Osteoblast (primary cell): Measurements from ENCODE around the gene GRIN2A. TPM values are rescaled to one million over a fixed set of nuclear protein-coding genes. Genes with fewer than 3 reads are reported as not detected.
"Not testable (repeated sequence)": the region's sequence is repeated elsewhere in the genome, so short reads cannot be mapped to it uniquely, and the experiment has no call there.

ENCODE experiments used
- DNase-seq: peaks from one replicate; pipeline ENCODE4 v3.0.0; 2011; ENCODE audit warnings: low spot score, mixed read lengths; ENCODE audit not compliant: insufficient read length; ENCODE audit errors: missing footprints
- H2AFZ ChIP-seq: 2 replicates; pipeline ENCODE4 v1.6.0; 2011; ENCODE audit warnings: mild to moderate bottlenecking, low read length
- H3K27ac ChIP-seq: 2 replicates; pipeline ENCODE4 v1.5.1; 2011; ENCODE audit warnings: mild to moderate bottlenecking, low read depth, low read length, moderate library complexity
- H3K27me3 ChIP-seq: 2 replicates; pipeline ENCODE4 v1.6.0; 2012; ENCODE audit warnings: mild to moderate bottlenecking, control low read depth, inconsistent platforms, low read length, moderate library complexity; ENCODE audit not compliant: insufficient read depth
- H3K36me3 ChIP-seq: 2 replicates; pipeline ENCODE4 v1.5.1; 2011; ENCODE audit warnings: mild to moderate bottlenecking, low read length, control low read depth, moderate library complexity; ENCODE audit not compliant: insufficient read depth
- H3K4me1 ChIP-seq: 2 replicates; pipeline ENCODE4 v1.5.1; 2011; ENCODE audit warnings: mild to moderate bottlenecking, low read length, control low read depth, moderate library complexity; ENCODE audit not compliant: insufficient read depth
- H3K4me2 ChIP-seq: 2 replicates; pipeline ENCODE4 v1.6.0; 2011; ENCODE audit warnings: mild to moderate bottlenecking, low read length; ENCODE audit not compliant: insufficient read depth
- H3K4me3 ChIP-seq: fragments of 200-600 bp; sonication (generic); 3 replicates; pipeline ENCODE4 v1.5.1; 2012; ENCODE audit warnings: mild to moderate bottlenecking, low read length, inconsistent platforms; ENCODE audit not compliant: insufficient read depth
- H3K79me2 ChIP-seq: 2 replicates; pipeline ENCODE4 v1.6.0; 2012; ENCODE audit warnings: mild to moderate bottlenecking, low read length, control low read depth, inconsistent platforms; ENCODE audit not compliant: insufficient read depth
- H3K9me3 ChIP-seq: 2 replicates; pipeline ENCODE4 v1.5.1; 2011; ENCODE audit warnings: low read depth, low read length, control low read depth
- H4K20me1 ChIP-seq: 2 replicates; pipeline ENCODE4 v1.6.0; 2012; ENCODE audit warnings: mild to moderate bottlenecking, low read length, control low read depth; ENCODE audit not compliant: insufficient read depth
- total RNA-seq: library from RNA; depleted of rRNA; stranded (reverse); fragments of >200 nt; gene quantifications from 2 replicates; pipeline ENCODE4 v1.2.3, GENCODE V29; 2012
- TF ChIP-seq, protein P1 (sequence below): IDR thresholded peaks from 2 replicates; pipeline ENCODE4 v1.5.1; 2011; ENCODE audit warnings: mild to moderate bottlenecking, low read depth, low read length, moderate library complexity; ENCODE audit errors: extremely low read depth

GRIN2A gene
- total RNA-seq, 1 donor: 0.72 TPM

GRCh38 chr16:9898124-9898523 is 284.1 kb downstream of the GRIN2A start:
- Histone ChIP-seq H3K27ac (no peak overlapping the region), H4K20me1 (no peaks in the 10 kb centered on the region), H2AFZ (no peak overlapping the region), H3K4me2 (no peak overlapping the region), H3K9me3 (no peaks in the 10 kb centered on the region), H3K79me2 (no peaks in the 10 kb centered on the region), H3K36me3 (no peaks in the 10 kb centered on the region), H3K4me1 (no peaks in the 10 kb centered on the region), H3K4me3 (no peak overlapping the region), H3K27me3 (no peaks in the 10 kb centered on the region)
- TF ChIP-seq, protein P1, sequence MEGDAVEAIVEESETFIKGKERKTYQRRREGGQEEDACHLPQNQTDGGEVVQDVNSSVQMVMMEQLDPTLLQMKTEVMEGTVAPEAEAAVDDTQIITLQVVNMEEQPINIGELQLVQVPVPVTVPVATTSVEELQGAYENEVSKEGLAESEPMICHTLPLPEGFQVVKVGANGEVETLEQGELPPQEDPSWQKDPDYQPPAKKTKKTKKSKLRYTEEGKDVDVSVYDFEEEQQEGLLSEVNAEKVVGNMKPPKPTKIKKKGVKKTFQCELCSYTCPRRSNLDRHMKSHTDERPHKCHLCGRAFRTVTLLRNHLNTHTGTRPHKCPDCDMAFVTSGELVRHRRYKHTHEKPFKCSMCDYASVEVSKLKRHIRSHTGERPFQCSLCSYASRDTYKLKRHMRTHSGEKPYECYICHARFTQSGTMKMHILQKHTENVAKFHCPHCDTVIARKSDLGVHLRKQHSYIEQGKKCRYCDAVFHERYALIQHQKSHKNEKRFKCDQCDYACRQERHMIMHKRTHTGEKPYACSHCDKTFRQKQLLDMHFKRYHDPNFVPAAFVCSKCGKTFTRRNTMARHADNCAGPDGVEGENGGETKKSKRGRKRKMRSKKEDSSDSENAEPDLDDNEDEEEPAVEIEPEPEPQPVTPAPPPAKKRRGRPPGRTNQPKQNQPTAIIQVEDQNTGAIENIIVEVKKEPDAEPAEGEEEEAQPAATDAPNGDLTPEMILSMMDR: no peak
- no peak for DNase-seq

DNA sequence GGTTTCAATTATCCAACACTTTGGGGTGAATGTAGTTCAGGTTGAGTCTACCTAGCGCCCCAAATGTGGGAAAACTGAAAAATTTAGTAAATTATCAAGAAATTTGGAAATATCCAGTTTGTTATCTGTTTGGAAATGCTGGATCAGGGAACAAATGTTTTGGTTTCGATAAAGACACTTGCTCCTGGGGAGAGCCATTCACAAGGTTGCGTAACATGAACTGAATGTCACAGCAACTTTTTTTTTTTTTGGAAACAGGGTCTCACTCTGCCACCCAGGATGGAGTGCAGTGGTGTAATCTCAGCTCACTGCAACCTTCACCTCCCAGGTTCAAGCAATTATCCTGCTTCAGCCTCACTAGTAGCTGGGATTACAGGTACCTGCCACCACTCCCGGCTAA is 286.4 kb downstream of the GRIN2A start:
- H3K36me3 ChIP-seq: no peaks in the 10 kb centered on the region
- H3K27ac ChIP-seq: no peak overlapping the region
- H2AFZ ChIP-seq: no peak overlapping the region
- H3K4me3 ChIP-seq: no peak overlapping the region
- no peak for DNase-seq
- no peaks in the 10 kb centered on the region for H3K79me2 ChIP-seq
- no peaks in the 10 kb centered on the region for H4K20me1 ChIP-seq
- H3K4me1 ChIP-seq: no peaks in the 10 kb centered on the region
- H3K4me2 ChIP-seq: no peak overlapping the region
- no peaks in the 10 kb centered on the region for H3K27me3 ChIP-seq
- H3K9me3 ChIP-seq: no peaks in the 10 kb centered on the region
- TF ChIP-seq, protein P1: no peak

GRCh38 chr16:9885876-9886275 is 296.4 kb downstream of the GRIN2A start:
- Histone ChIP-seq H3K79me2 (no peaks in the 10 kb centered on the region), H4K20me1 (no peaks in the 10 kb centered on the region), H3K27me3 (no peaks in the 10 kb centered on the region), H3K4me2 (no peak overlapping the region), H3K4me1 (no peaks in the 10 kb centered on the region), H3K36me3 (no peaks in the 10 kb centered on the region), H3K27ac (no peak overlapping the region), H3K9me3 (no peaks in the 10 kb centered on the region), H3K4me3 (no peak overlapping the region), H2AFZ (no peak overlapping the region)
- DNase-seq: no peak
- TF ChIP-seq, protein P1: no peak

DNA sequence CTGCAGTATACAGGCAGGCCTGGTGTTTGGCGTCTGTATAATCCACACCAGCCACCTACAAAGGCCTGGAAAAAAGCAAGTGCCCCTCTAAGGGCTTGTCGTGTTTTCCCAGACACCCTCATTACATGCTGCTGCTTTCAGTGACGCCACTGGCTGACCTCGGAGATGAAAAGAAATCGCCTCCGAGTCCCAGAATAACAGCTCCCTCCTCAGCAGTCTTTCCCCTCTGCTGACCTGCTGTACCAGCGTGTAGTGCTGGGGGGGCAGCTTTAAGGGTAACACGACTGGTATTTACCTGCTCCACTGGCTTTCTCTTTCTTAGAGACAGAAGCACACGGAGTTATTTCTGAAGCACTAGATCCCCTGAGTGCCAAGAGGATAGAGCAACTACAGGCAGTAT is 296.8 kb downstream of the GRIN2A start:
- Histone ChIP-seq H3K9me3 (no peaks in the 10 kb centered on the region), H2AFZ (no peak overlapping the region), H3K79me2 (no peaks in the 10 kb centered on the region), H3K27ac (no peak overlapping the region), H4K20me1 (no peaks in the 10 kb centered on the region), H3K36me3 (no peaks in the 10 kb centered on the region), H3K4me1 (no peaks in the 10 kb centered on the region), H3K27me3 (no peaks in the 10 kb centered on the region), H3K4me3 (no peak overlapping the region), H3K4me2 (no peak overlapping the region)
- TF ChIP-seq, protein P1: no peak
- DNase-seq: no peak

DNA sequence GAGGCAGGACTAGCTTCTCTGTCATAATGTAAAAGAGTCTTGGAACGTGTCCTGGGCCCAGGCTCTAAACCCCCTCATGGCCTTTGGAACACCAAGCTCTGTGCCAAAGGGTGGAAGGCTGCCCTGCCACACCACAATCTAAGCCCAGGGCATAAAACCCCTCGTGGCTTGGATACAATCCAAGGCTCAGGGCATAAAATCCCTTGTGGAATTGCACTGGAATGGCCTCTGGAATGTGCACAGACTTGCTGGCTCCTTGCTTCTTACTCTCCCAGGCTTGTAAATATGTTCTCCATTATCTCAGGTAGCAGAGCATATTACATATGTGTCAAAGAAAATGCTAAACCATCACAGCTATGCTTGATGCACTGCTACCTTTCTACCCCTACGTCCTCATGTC is 306.2 kb downstream of the GRIN2A start:
- H3K9me3 ChIP-seq, H3K79me2 ChIP-seq, H2AFZ ChIP-seq, H3K4me1 ChIP-seq, H3K27ac ChIP-seq, H3K4me3 ChIP-seq, H3K36me3 ChIP-seq, H3K4me2 ChIP-seq, H3K27me3 ChIP-seq, H4K20me1 ChIP-seq, DNase-seq: not testable (repeated sequence)
